ENCODE measurements around the gene DDX28. TPM values are rescaled to one million over a fixed set of nuclear protein-coding genes. Genes with fewer than 3 reads are reported as not detected.

DDX28 gene
- total RNA-seq, 1 donor from 2014 or later = 6.2 TPM

- H3K9me3 ChIP-seq (ENCODE audit: insufficient read depth, low read depth, low read length) = no peaks in the 10 kb centered on the region
- H2AFZ ChIP-seq (ENCODE audit: low read depth, low read length) = peak overlapping the region; percentile 59
- peak overlapping the region; percentile 77 for H3K4me2 ChIP-seq (ENCODE audit: low read length)
- H4K20me1 ChIP-seq (ENCODE audit: insufficient read depth, low read length) = no peaks in the 10 kb centered on the region
- no peak overlapping the region for H3K4me3 Mint-ChIP-seq (ENCODE audit: unreplicated experiment)
- H3K9ac ChIP-seq (ENCODE audit: low read length) = no peak overlapping the region
- H3K27me3 ChIP-seq (ENCODE audit: insufficient read depth, low read length) = no peaks in the 10 kb centered on the region
- FAIRE-seq (no peak), DNase-seq (ENCODE audit: low read depth) (peak; percentile 16)
- no peaks in the 10 kb centered on the region for H3K36me3 ChIP-seq (ENCODE audit: insufficient read depth, low read length)
- H3K9me3 Mint-ChIP-seq (ENCODE audit: unreplicated experiment) = no peaks in the 10 kb centered on the region
- peaks cover 34% of the 10 kb centered on the region for H3K27me3 Mint-ChIP-seq (ENCODE audit: low read depth, unreplicated experiment)
- H3K79me2 ChIP-seq (ENCODE audit: insufficient read depth, low read length) = no peaks in the 10 kb centered on the region
- H3K36me3 Mint-ChIP-seq (ENCODE audit: low read depth, unreplicated experiment) = peaks cover 2% of the 10 kb centered on the region
- H3K27ac ChIP-seq (ENCODE audit: low read depth, low read length) = no peak overlapping the region
- H3K4me1 Mint-ChIP-seq (ENCODE audit: low read depth, unreplicated experiment) = peaks cover 2% of the 10 kb centered on the region
- no peak overlapping the region for H3K27ac Mint-ChIP-seq (ENCODE audit: unreplicated experiment)
- no peaks in the 10 kb centered on the region for H3K4me1 ChIP-seq (ENCODE audit: insufficient read depth, low read length)
- no peak overlapping the region for H3K4me3 ChIP-seq (ENCODE audit: insufficient read depth, low read depth, low read length)
- no peak for TF ChIP-seq EZH2 (IDR thresholded peaks at IDR 0.05; ENCODE audit: insufficient read depth, low read length)
- peak; percentile 65 for TF ChIP-seq CTCF (IDR thresholded peaks at IDR 0.05; ENCODE audit: insufficient read depth, low read depth, low read length)
Observed at GRCh38 chr16:67993207-67994039, 29.6 kb downstream of the DDX28 start.

DNA sequence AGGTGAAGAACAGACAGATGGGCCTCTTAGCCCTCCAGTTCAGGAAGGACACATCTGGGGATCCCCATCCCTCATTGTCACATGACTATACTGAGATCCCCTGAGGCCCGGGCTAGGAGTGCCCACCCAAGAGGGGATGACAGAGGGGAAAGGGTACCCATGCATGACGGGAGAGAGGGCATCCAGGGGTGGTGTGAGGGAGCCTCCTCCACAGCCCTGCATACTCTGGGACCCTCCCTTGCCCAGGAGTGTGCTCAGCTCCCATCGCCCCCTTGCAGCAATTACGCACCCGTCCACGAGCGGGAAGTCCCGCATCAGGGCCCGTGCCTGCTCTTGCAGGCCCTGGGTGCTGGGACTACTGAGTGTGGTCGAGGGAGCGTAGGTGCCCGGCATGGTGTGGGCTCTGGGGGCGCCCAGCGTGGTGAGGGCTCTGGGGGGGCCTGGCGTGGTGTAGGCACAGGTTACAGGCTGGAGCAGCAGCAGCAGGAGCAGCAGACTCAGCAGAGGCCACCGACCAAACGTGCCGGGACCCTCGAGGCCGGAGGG is 30.3 kb downstream of the DDX28 start:
- Histone ChIP-seq H3K9ac (ENCODE audit: low read length) (no peak overlapping the region), H3K27me3 (ENCODE audit: insufficient read depth, low read length) (no peaks in the 10 kb centered on the region), H3K36me3 (ENCODE audit: insufficient read depth, low read length) (no peaks in the 10 kb centered on the region), H3K4me2 (ENCODE audit: low read length) (peak overlapping the region; percentile 30), H2AFZ (ENCODE audit: low read depth, low read length) (peak overlapping the region; percentile 59), H3K79me2 (ENCODE audit: insufficient read depth, low read length) (no peaks in the 10 kb centered on the region), H4K20me1 (ENCODE audit: insufficient read depth, low read length) (no peaks in the 10 kb centered on the region), H3K9me3 (ENCODE audit: insufficient read depth, low read depth, low read length) (no peaks in the 10 kb centered on the region), H3K27ac (ENCODE audit: low read depth, low read length) (no peak overlapping the region), H3K4me1 (ENCODE audit: insufficient read depth, low read length) (no peaks in the 10 kb centered on the region), H3K4me3 (ENCODE audit: insufficient read depth, low read depth, low read length) (no peak overlapping the region)
- no peak overlapping the region for H3K4me3 Mint-ChIP-seq (ENCODE audit: unreplicated experiment)
- peaks cover 4% of the 10 kb centered on the region for H3K36me3 Mint-ChIP-seq (ENCODE audit: low read depth, unreplicated experiment)
- H3K9me3 Mint-ChIP-seq (ENCODE audit: unreplicated experiment) = no peaks in the 10 kb centered on the region
- H3K27ac Mint-ChIP-seq (ENCODE audit: unreplicated experiment) = no peak overlapping the region
- peaks cover 34% of the 10 kb centered on the region for H3K27me3 Mint-ChIP-seq (ENCODE audit: low read depth, unreplicated experiment)
- H3K4me1 Mint-ChIP-seq (ENCODE audit: low read depth, unreplicated experiment) = peaks cover 5% of the 10 kb centered on the region
- FAIRE-seq (no peak), DNase-seq (ENCODE audit: low read depth) (no peak)
- TF ChIP-seq CTCF (IDR thresholded peaks at IDR 0.05; ENCODE audit: insufficient read depth, low read depth, low read length) (no peak), EZH2 (IDR thresholded peaks at IDR 0.05; ENCODE audit: insufficient read depth, low read length) (no peak)

DNA sequence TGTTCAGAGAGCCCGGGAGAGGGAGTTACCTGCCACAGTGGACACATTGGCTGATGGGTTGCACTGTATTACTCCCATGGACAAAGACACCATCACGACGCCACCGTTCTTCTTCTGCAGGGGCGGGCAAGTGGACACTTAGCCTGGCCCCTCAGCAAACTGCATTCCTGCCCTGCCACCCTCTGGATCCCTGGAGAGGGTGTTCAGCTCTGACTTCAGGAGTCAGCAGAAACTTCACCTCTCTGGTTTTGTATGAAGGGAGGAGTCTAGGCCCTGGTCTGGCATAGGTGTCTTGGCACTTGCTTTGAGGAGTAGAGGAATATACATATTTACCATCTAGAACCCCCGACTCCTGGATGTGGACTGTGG is 33.0 kb downstream of the DDX28 start:
- no peaks in the 10 kb centered on the region for H3K36me3 ChIP-seq (ENCODE audit: insufficient read depth, low read length)
- no peak overlapping the region for H3K27ac ChIP-seq (ENCODE audit: low read depth, low read length)
- H3K27me3 ChIP-seq (ENCODE audit: insufficient read depth, low read length) = no peaks in the 10 kb centered on the region
- no peaks in the 10 kb centered on the region for H3K9me3 ChIP-seq (ENCODE audit: insufficient read depth, low read depth, low read length)
- peaks cover 14% of the 10 kb centered on the region for H3K4me1 Mint-ChIP-seq (ENCODE audit: low read depth, unreplicated experiment)
- DNase-seq (ENCODE audit: low read depth) (no peak), FAIRE-seq (no peak)
- no peaks in the 10 kb centered on the region for H3K79me2 ChIP-seq (ENCODE audit: insufficient read depth, low read length)
- no peak for TF ChIP-seq EZH2 (IDR thresholded peaks at IDR 0.05; ENCODE audit: insufficient read depth, low read length)
- no peak for TF ChIP-seq CTCF (IDR thresholded peaks at IDR 0.05; ENCODE audit: insufficient read depth, low read depth, low read length)
- no peak overlapping the region for H3K4me2 ChIP-seq (ENCODE audit: low read length)
- no peak overlapping the region for H3K27ac Mint-ChIP-seq (ENCODE audit: unreplicated experiment)
- H3K27me3 Mint-ChIP-seq (ENCODE audit: low read depth, unreplicated experiment) = peaks cover 39% of the 10 kb centered on the region
- H3K4me3 Mint-ChIP-seq (ENCODE audit: unreplicated experiment) = no peak overlapping the region
- H4K20me1 ChIP-seq (ENCODE audit: insufficient read depth, low read length) = no peaks in the 10 kb centered on the region
- H3K4me1 ChIP-seq (ENCODE audit: insufficient read depth, low read length) = no peaks in the 10 kb centered on the region
- no peak overlapping the region for H3K9ac ChIP-seq (ENCODE audit: low read length)
- no peak overlapping the region for H3K4me3 ChIP-seq (ENCODE audit: insufficient read depth, low read depth, low read length)
- H3K36me3 Mint-ChIP-seq (ENCODE audit: low read depth, unreplicated experiment) = peaks cover 4% of the 10 kb centered on the region
- no peak overlapping the region for H2AFZ ChIP-seq (ENCODE audit: low read depth, low read length)
- peaks cover 2% of the 10 kb centered on the region for H3K9me3 Mint-ChIP-seq (ENCODE audit: unreplicated experiment)
